H1 (cell line): ENCODE measurements around the gene SESN1. TPM values are rescaled to one million over a fixed set of nuclear protein-coding genes. Genes with fewer than 3 reads are reported as not detected.

Experiments
- JUN ChIP-seq: IDR thresholded peaks from 2 replicates; pipeline ENCODE4 v1.6.1; 2011; ENCODE audit warnings: low read depth, mild to moderate bottlenecking, improper control_type of control experiment, low read length
- SP1 ChIP-seq: IDR thresholded peaks from 2 replicates; pipeline ENCODE4 v1.6.1; 2011; ENCODE audit warnings: low read depth, low read length
- TCF12 ChIP-seq: IDR thresholded peaks from 2 replicates; pipeline ENCODE4 v1.6.1; 2011; ENCODE audit warnings: low read depth, mild to moderate bottlenecking, low read length
- polyA plus RNA-seq, 7 experiments: library from polyadenylated mRNA; depleted of rRNA in 3 of 7; stranded (reverse) in 5 of 7; unstranded in 2 of 7; fragments of >200 nt in 5 of 7; fragments of 200-250 nt in 2 of 7; gene quantifications; 1 replicate in 5 of 7; 2 replicates in 1 of 7; 4 replicates in 1 of 7; pipeline versions ENCODE4 v1.2.1 to v1.2.3, GENCODE V29; 2011 to 2013; ENCODE audit warnings: missing spikeins in 2 of 7, mixed read lengths in 2 of 7
- total RNA-seq: library from RNA; stranded (reverse); fragmentation: NEBNext Ultra II Directional; extraction: Animal tissue kit (Norgen Biotek cat#: 25700); gene quantifications from 2 replicates; pipeline ENCODE4 v1.2.1, GENCODE V29; 2021
- TF ChIP-seq, protein P1 (sequence below): fragments of 300-600 bp; sonication (generic); IDR thresholded peaks from 2 replicates; pipeline ENCODE4 v1.7.1; 2012; ENCODE audit warnings: low read length, moderate library complexity, mild to moderate bottlenecking, inconsistent platforms; ENCODE audit not compliant: insufficient replicate concordance
- TF ChIP-seq, protein P2 (sequence below): IDR thresholded peaks from 2 replicates; pipeline ENCODE4 v1.6.1; 2012; ENCODE audit warnings: low read length, inconsistent platforms

SESN1 gene
- total and polyA plus RNA-seq, 2 of the 8 experiments (the other 6 are each of a cell fraction or from before 2014, with no cell fraction given) = 12.8 to 15.6 TPM

DNA sequence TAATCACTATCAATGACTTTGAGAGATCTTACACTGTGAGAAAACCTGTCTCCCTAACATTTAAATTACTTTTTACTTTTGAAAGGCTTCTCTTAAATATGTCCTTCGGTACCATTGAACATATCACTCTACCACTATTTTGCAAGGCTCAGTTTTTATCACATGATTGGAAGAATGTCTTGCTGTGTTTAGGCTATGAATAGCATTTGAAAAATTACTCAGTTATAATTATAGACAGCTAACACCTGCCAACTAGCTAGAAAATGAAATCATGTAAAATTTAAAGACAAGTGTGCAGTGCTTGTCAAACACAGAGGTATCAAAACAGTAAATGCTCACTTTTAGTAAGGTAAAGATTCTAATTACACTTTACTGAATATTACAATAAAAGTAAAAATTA, 11.0 kb downstream of the SESN1 start (continued):
- TF ChIP-seq, protein P1, sequence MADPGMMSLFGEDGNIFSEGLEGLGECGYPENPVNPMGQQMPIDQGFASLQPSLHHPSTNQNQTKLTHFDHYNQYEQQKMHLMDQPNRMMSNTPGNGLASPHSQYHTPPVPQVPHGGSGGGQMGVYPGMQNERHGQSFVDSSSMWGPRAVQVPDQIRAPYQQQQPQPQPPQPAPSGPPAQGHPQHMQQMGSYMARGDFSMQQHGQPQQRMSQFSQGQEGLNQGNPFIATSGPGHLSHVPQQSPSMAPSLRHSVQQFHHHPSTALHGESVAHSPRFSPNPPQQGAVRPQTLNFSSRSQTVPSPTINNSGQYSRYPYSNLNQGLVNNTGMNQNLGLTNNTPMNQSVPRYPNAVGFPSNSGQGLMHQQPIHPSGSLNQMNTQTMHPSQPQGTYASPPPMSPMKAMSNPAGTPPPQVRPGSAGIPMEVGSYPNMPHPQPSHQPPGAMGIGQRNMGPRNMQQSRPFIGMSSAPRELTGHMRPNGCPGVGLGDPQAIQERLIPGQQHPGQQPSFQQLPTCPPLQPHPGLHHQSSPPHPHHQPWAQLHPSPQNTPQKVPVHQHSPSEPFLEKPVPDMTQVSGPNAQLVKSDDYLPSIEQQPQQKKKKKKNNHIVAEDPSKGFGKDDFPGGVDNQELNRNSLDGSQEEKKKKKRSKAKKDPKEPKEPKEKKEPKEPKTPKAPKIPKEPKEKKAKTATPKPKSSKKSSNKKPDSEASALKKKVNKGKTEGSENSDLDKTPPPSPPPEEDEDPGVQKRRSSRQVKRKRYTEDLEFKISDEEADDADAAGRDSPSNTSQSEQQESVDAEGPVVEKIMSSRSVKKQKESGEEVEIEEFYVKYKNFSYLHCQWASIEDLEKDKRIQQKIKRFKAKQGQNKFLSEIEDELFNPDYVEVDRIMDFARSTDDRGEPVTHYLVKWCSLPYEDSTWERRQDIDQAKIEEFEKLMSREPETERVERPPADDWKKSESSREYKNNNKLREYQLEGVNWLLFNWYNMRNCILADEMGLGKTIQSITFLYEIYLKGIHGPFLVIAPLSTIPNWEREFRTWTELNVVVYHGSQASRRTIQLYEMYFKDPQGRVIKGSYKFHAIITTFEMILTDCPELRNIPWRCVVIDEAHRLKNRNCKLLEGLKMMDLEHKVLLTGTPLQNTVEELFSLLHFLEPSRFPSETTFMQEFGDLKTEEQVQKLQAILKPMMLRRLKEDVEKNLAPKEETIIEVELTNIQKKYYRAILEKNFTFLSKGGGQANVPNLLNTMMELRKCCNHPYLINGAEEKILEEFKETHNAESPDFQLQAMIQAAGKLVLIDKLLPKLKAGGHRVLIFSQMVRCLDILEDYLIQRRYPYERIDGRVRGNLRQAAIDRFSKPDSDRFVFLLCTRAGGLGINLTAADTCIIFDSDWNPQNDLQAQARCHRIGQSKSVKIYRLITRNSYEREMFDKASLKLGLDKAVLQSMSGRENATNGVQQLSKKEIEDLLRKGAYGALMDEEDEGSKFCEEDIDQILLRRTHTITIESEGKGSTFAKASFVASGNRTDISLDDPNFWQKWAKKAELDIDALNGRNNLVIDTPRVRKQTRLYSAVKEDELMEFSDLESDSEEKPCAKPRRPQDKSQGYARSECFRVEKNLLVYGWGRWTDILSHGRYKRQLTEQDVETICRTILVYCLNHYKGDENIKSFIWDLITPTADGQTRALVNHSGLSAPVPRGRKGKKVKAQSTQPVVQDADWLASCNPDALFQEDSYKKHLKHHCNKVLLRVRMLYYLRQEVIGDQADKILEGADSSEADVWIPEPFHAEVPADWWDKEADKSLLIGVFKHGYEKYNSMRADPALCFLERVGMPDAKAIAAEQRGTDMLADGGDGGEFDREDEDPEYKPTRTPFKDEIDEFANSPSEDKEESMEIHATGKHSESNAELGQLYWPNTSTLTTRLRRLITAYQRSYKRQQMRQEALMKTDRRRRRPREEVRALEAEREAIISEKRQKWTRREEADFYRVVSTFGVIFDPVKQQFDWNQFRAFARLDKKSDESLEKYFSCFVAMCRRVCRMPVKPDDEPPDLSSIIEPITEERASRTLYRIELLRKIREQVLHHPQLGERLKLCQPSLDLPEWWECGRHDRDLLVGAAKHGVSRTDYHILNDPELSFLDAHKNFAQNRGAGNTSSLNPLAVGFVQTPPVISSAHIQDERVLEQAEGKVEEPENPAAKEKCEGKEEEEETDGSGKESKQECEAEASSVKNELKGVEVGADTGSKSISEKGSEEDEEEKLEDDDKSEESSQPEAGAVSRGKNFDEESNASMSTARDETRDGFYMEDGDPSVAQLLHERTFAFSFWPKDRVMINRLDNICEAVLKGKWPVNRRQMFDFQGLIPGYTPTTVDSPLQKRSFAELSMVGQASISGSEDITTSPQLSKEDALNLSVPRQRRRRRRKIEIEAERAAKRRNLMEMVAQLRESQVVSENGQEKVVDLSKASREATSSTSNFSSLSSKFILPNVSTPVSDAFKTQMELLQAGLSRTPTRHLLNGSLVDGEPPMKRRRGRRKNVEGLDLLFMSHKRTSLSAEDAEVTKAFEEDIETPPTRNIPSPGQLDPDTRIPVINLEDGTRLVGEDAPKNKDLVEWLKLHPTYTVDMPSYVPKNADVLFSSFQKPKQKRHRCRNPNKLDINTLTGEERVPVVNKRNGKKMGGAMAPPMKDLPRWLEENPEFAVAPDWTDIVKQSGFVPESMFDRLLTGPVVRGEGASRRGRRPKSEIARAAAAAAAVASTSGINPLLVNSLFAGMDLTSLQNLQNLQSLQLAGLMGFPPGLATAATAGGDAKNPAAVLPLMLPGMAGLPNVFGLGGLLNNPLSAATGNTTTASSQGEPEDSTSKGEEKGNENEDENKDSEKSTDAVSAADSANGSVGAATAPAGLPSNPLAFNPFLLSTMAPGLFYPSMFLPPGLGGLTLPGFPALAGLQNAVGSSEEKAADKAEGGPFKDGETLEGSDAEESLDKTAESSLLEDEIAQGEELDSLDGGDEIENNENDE = no peak
- TF ChIP-seq, protein P2, sequence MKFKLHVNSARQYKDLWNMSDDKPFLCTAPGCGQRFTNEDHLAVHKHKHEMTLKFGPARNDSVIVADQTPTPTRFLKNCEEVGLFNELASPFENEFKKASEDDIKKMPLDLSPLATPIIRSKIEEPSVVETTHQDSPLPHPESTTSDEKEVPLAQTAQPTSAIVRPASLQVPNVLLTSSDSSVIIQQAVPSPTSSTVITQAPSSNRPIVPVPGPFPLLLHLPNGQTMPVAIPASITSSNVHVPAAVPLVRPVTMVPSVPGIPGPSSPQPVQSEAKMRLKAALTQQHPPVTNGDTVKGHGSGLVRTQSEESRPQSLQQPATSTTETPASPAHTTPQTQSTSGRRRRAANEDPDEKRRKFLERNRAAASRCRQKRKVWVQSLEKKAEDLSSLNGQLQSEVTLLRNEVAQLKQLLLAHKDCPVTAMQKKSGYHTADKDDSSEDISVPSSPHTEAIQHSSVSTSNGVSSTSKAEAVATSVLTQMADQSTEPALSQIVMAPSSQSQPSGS = no peak
- no peak for TF ChIP-seq TCF12
- TF ChIP-seq SP1 = no peak
- TF ChIP-seq JUN = no peak
